H1 (cell line): Measurements from ENCODE around the gene STOML1. TPM values are rescaled to one million over a fixed set of nuclear protein-coding genes. Genes with fewer than 3 reads are reported as not detected.

ENCODE experiments used
- CTCF ChIA-PET: fragments of 300-600 bp; sonication (Branson Sonifier 250); formaldehyde crosslinking; loops from one replicate; lab custom pipeline; 2021; ENCODE audit not compliant: partially characterized antibody; lab: Charles Lee
- POLR2A ChIA-PET: fragments of 300-600 bp; sonication (Branson Sonifier 250); formaldehyde crosslinking; loops from one replicate; lab custom pipeline; 2021; ENCODE audit warnings: inconsistent platforms; ENCODE audit not compliant: partially characterized antibody; lab: Charles Lee
- DNase-seq, 2 experiments: peaks; one replicate each; pipeline versions ENCODE4 v3.0.0 to v3.0.0-alpha.2; 2010 to 2022; ENCODE audit warnings: low spot score in 2 of 2, low read depth in 1 of 2, mixed read lengths in 1 of 2
- FAIRE-seq: peaks from 2 replicates; lab custom pipeline; 2011; peaks lifted over from hg19 to GRCh38; lab: Jason Lieb, UNC
- H2AFZ ChIP-seq: 2 replicates; pipeline ENCODE4 v1.8.1; 2012; ENCODE audit warnings: low read length, inconsistent platforms
- H2AK5ac ChIP-seq: 2 replicates; pipeline ENCODE4 v1.6.1; 2013; ENCODE audit warnings: low read depth, low read length
- H2BK120ac ChIP-seq: replicated peaks from 2 replicates; pipeline ENCODE3; 2013; ENCODE audit warnings: low read depth, low read length, inconsistent platforms
- H2BK12ac ChIP-seq: 2 replicates; pipeline ENCODE4 v1.6.1; 2013; ENCODE audit warnings: low read depth, low read length
- H2BK15ac ChIP-seq: 2 replicates; pipeline ENCODE4 v1.6.1; 2013; ENCODE audit warnings: low read length
- H2BK20ac ChIP-seq: 2 replicates; pipeline ENCODE4 v1.6.1; 2013; ENCODE audit warnings: low read length
- H2BK5ac ChIP-seq: 2 replicates; pipeline ENCODE4 v1.6.1; 2013; ENCODE audit warnings: low read depth, low read length
- H3K14ac ChIP-seq: 2 replicates; pipeline ENCODE4 v1.6.1; 2013; ENCODE audit warnings: inconsistent platforms; ENCODE audit not compliant: insufficient read length
- H3K18ac ChIP-seq: 2 replicates; pipeline ENCODE4 v1.6.1; 2013; ENCODE audit warnings: low read length; ENCODE audit errors: extremely low read depth
- H3K23ac ChIP-seq: 2 replicates; pipeline ENCODE4 v1.6.1; 2013; ENCODE audit warnings: inconsistent platforms; ENCODE audit not compliant: insufficient read length
- H3K23me2 ChIP-seq: 2 replicates; pipeline ENCODE4 v1.6.1; 2013; ENCODE audit warnings: low read depth, low read length
- H3K27ac ChIP-seq: 2 replicates; pipeline ENCODE4 v1.6.1; 2011; ENCODE audit warnings: low read depth, low read length, inconsistent platforms
- H3K27me3 ChIP-seq, 4 experiments: replicated peaks in 1 of 4; 1 replicate in 1 of 4; 2 replicates in 3 of 4; pipeline versions ENCODE4 v1.6.1 to v1.8.1; 2011 to 2013; ENCODE audit warnings: low read length in 3 of 4, mild to moderate bottlenecking in 3 of 4, inconsistent platforms in 2 of 4, mixed read lengths in 2 of 4, moderate library complexity in 1 of 4; ENCODE audit not compliant: control insufficient read depth in 3 of 4, insufficient read depth in 3 of 4; ENCODE audit errors: extremely low read depth in 1 of 4
- H3K36me3 ChIP-seq, 4 experiments: 2 replicates each; pipeline versions ENCODE4 v1.6.1 to v1.8.1; 2011 to 2013; ENCODE audit warnings: mild to moderate bottlenecking in 4 of 4, low read length in 3 of 4, moderate library complexity in 2 of 4, control low read depth in 1 of 4, inconsistent platforms in 1 of 4; ENCODE audit not compliant: insufficient read depth in 4 of 4, control insufficient read depth in 2 of 4
- H3K4ac ChIP-seq: replicated peaks from 2 replicates; pipeline ENCODE3; 2013; ENCODE audit warnings: low read length, low read depth, mixed read lengths, inconsistent platforms; ENCODE audit not compliant: insufficient read length
- H3K4me1 ChIP-seq, 4 experiments: replicated peaks in 1 of 4; 1 replicate in 1 of 4; 2 replicates in 3 of 4; pipeline versions ENCODE4 v1.6.1 to v1.8.1; 2011 to 2013; ENCODE audit warnings: low read length in 3 of 4, inconsistent platforms in 2 of 4, mixed read lengths in 1 of 4; ENCODE audit not compliant: insufficient read depth in 4 of 4, control insufficient read depth in 3 of 4
- H3K4me2 ChIP-seq, 2 experiments: 2 replicates each; pipeline versions ENCODE4 v1.6.1 to v1.8.1; 2011 to 2013; ENCODE audit warnings: low read depth in 2 of 2, low read length in 2 of 2, control low read depth in 1 of 2, inconsistent platforms in 1 of 2, mild to moderate bottlenecking in 1 of 2; ENCODE audit not compliant: insufficient read depth in 1 of 2
- H3K4me3 ChIP-seq, 4 experiments: fragments of 200-600, 300-600 bp in 1 of 4; sonication (generic), shearing (Covaris generic), sonication (Bioruptor Twin) in 1 of 4; 2 replicates each; pipeline versions ENCODE4 v1.5.1 to v1.8.1; 2011 to 2016; ENCODE audit warnings: low read length in 4 of 4, low read depth in 3 of 4, control low read depth in 2 of 4, inconsistent platforms in 2 of 4, mild to moderate bottlenecking in 2 of 4, mixed read lengths in 1 of 4, moderate library complexity in 1 of 4; ENCODE audit not compliant: insufficient read depth in 2 of 4; ENCODE audit errors: extremely low read depth in 1 of 4
- H3K56ac ChIP-seq: replicated peaks from 2 replicates; pipeline ENCODE3; 2013; ENCODE audit warnings: low read depth, mild to moderate bottlenecking, mixed read lengths, low read length, inconsistent platforms; ENCODE audit not compliant: insufficient read length
- H3K79me1 ChIP-seq: 2 replicates; pipeline ENCODE4 v1.6.1; 2013; ENCODE audit warnings: low read depth, low read length, control low read depth
- H3K79me2 ChIP-seq, 2 experiments: 2 replicates each; pipeline versions ENCODE4 v1.6.1 to v1.8.1; 2012 to 2013; ENCODE audit warnings: low read length in 2 of 2, mild to moderate bottlenecking in 2 of 2, inconsistent platforms in 1 of 2; ENCODE audit not compliant: insufficient read depth in 2 of 2, control insufficient read depth in 1 of 2
- H3K9ac ChIP-seq, 4 experiments: replicated peaks in 1 of 4; 1 replicate in 1 of 4; 2 replicates in 3 of 4; pipeline versions ENCODE4 v1.6.1 to v1.8.1; 2011 to 2013; ENCODE audit warnings: low read depth in 3 of 4, low read length in 3 of 4, control low read depth in 2 of 4, mild to moderate bottlenecking in 2 of 4, moderate library complexity in 2 of 4, inconsistent platforms in 1 of 4; ENCODE audit errors: extremely low read depth in 1 of 4
- H3K9me3 ChIP-seq, 2 experiments: 2 replicates each; pipeline versions ENCODE4 v1.6.1 to v1.8.1; 2012 to 2013; ENCODE audit warnings: mild to moderate bottlenecking in 2 of 2, moderate library complexity in 2 of 2, control low read depth in 1 of 2, inconsistent platforms in 1 of 2, low read depth in 1 of 2, low read length in 1 of 2, mixed read lengths in 1 of 2; ENCODE audit not compliant: insufficient read depth in 2 of 2
- H4K20me1 ChIP-seq, 2 experiments: replicated peaks in 1 of 2; 2 replicates each; pipeline versions ENCODE3 to v1.8.1; 2011 to 2013; ENCODE audit warnings: inconsistent platforms in 2 of 2, low read length in 2 of 2, mild to moderate bottlenecking in 1 of 2; ENCODE audit not compliant: insufficient read depth in 2 of 2, control insufficient read depth in 1 of 2
- H4K5ac ChIP-seq: 2 replicates; pipeline ENCODE4 v1.6.1; 2013; ENCODE audit warnings: low read length, low read depth, mixed read lengths, inconsistent platforms; ENCODE audit not compliant: insufficient read length
- H4K8ac ChIP-seq: 2 replicates; pipeline ENCODE4 v1.8.0; 2013; ENCODE audit warnings: mild to moderate bottlenecking, moderate library complexity, low read length, inconsistent platforms; ENCODE audit not compliant: insufficient read depth; ENCODE audit errors: extremely low read depth
- H4K91ac ChIP-seq: replicated peaks from 2 replicates; pipeline ENCODE3; 2013; ENCODE audit warnings: low read length, mixed read lengths, inconsistent platforms; ENCODE audit not compliant: insufficient read length
- BRCA1 ChIP-seq: IDR thresholded peaks from 2 replicates; pipeline ENCODE4 v1.6.1; 2012; ENCODE audit warnings: low read depth, low read length, improper control_type of control experiment
- CREB1 ChIP-seq: IDR thresholded peaks from 2 replicates; pipeline ENCODE4 v1.6.1; 2012; ENCODE audit warnings: inconsistent platforms
- EP300 ChIP-seq, 2 experiments: IDR thresholded peaks; 1 replicate in 1 of 2; 2 replicates in 1 of 2; pipeline ENCODE4 v1.6.1; 2011 to 2012; ENCODE audit warnings: low read depth in 2 of 2, low read length in 2 of 2, mild to moderate bottlenecking in 2 of 2, borderline replicate concordance in 1 of 2, inconsistent platforms in 1 of 2, moderate library complexity in 1 of 2
- GABPA ChIP-seq: IDR thresholded peaks from 2 replicates; pipeline ENCODE4 v1.6.1; 2011; ENCODE audit warnings: mild to moderate bottlenecking, low read length, moderate library complexity, borderline replicate concordance; ENCODE audit not compliant: insufficient read depth
- GTF2F1 ChIP-seq: IDR thresholded peaks from 2 replicates; pipeline ENCODE4 v1.6.1; 2012; ENCODE audit warnings: low read depth, low read length, improper control_type of control experiment, borderline replicate concordance
- HDAC2 ChIP-seq, 2 experiments: fragments of 300-600 bp in 1 of 2; sonication (generic) in 1 of 2; IDR thresholded peaks; 2 replicates each; pipeline ENCODE4 v1.6.1; 2011 to 2012; ENCODE audit warnings: low read depth in 2 of 2, low read length in 2 of 2, mild to moderate bottlenecking in 2 of 2, moderate library complexity in 2 of 2, borderline replicate concordance in 1 of 2, inconsistent platforms in 1 of 2
- RNF2 ChIP-seq: fragments of 200-900, 300-1000 bp; sonication (generic); IDR thresholded peaks from 2 replicates; pipeline ENCODE4 v1.7.1; 2016; ENCODE audit warnings: borderline replicate concordance, low read depth, mild to moderate bottlenecking, antibody characterized with exemption, low read length; ENCODE audit not compliant: poor library complexity, severe bottlenecking; ENCODE audit errors: missing control alignments
- SIRT6 ChIP-seq: IDR thresholded peaks from one replicate; pipeline ENCODE4 v1.7.1; 2012; ENCODE audit warnings: low read length, inconsistent platforms
- SIX5 ChIP-seq: IDR thresholded peaks from 2 replicates; pipeline ENCODE4 v1.6.1; 2011; ENCODE audit warnings: mild to moderate bottlenecking, low read depth, low read length
- SP1 ChIP-seq: IDR thresholded peaks from 2 replicates; pipeline ENCODE4 v1.6.1; 2011; ENCODE audit warnings: low read depth, low read length
- SP4 ChIP-seq: IDR thresholded peaks from 2 replicates; pipeline ENCODE4 v1.6.1; 2012; ENCODE audit warnings: low read length, inconsistent platforms
- TAF1 ChIP-seq: IDR thresholded peaks from 2 replicates; pipeline ENCODE4 v1.6.1; 2011; ENCODE audit warnings: mild to moderate bottlenecking, low read depth, low read length
- TCF12 ChIP-seq: IDR thresholded peaks from 2 replicates; pipeline ENCODE4 v1.6.1; 2011; ENCODE audit warnings: low read depth, mild to moderate bottlenecking, low read length
- WGBS, 2 experiments: shearing (Covaris generic) in 1 of 2; methylation state at CpG; one replicate each; pipeline versions ENCODE4 v1.1.6 to v1.1.7; 2013 to 2015; ENCODE audit warnings: low lambda C conversion rate in 2 of 2, mixed read lengths in 2 of 2, inconsistent platforms in 1 of 2, low coverage in 1 of 2, missing lambda C conversion rate in 1 of 2; ENCODE audit not compliant: insufficient replicate concordance in 2 of 2, insufficient coverage in 1 of 2, insufficient read length in 1 of 2; ENCODE audit errors: extremely low coverage in 1 of 2, missing lambda C conversion rate in 1 of 2; 5-methylcytosine and 5-hydroxymethylcytosine counted together
- polyA plus RNA-seq, 7 experiments: library from polyadenylated mRNA; depleted of rRNA in 3 of 7; stranded (reverse) in 5 of 7; unstranded in 2 of 7; fragments of >200 nt in 5 of 7; fragments of 200-250 nt in 2 of 7; gene quantifications; 1 replicate in 5 of 7; 2 replicates in 1 of 7; 4 replicates in 1 of 7; pipeline versions ENCODE4 v1.2.1 to v1.2.3, GENCODE V29; 2011 to 2013; ENCODE audit warnings: missing spikeins in 2 of 7, mixed read lengths in 2 of 7
- total RNA-seq: library from RNA; stranded (reverse); fragmentation: NEBNext Ultra II Directional; extraction: Animal tissue kit (Norgen Biotek cat#: 25700); gene quantifications from 2 replicates; pipeline ENCODE4 v1.2.1, GENCODE V29; 2021
- TF ChIP-seq, protein P1 (sequence below): IDR thresholded peaks from 2 replicates; pipeline ENCODE4 v1.6.1; 2012; ENCODE audit warnings: inconsistent platforms

The STOML1 gene
- total and polyA plus RNA-seq, 2 of the 8 experiments (the other 6 are each of a cell fraction or from before 2014, with no cell fraction given), result 2.6 to 3.2 TPM

DNA sequence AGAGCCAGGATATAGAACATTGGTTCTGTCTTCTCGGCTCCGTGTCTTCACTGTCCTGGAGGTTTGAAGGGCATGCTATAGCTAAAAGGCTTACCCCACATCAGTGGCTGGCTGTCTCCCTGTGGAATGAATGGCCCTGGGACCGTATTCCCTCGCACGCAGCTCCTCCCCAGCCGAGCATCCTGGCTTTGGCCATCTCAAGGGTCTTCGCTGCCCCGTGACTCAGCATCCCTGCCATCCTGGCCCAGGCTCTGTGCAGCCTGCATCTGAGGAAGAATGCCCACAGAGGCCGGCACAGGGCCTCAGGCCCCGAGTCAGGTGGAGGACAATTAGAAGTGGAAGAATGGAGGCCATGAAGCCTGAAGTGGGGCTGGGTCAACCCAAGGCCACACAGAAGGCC is 54.8 kb downstream of the STOML1 start:
- Histone ChIP-seq H3K9me3 (no peaks in the 10 kb centered on the region), H3K4me1 (peaks cover 0 to 3% (median 2%) of the 10 kb centered on the region in 4 experiments; a peak in 4 of 7 replicates), H2AK5ac (no peak overlapping the region), H3K18ac (no peak overlapping the region), H4K91ac (no peak overlapping the region), H3K23me2 (no peaks in the 10 kb centered on the region), H3K23ac (no peak overlapping the region), H3K14ac (no peak overlapping the region), H3K4me2 (no peak overlapping the region), H3K27ac (no peak overlapping the region), H3K79me2 (no peaks in the 10 kb centered on the region), H4K20me1 (no peaks in the 10 kb centered on the region), H2BK15ac (no peak overlapping the region), H2BK120ac (no peak overlapping the region), H2BK5ac (no peak overlapping the region), H3K36me3 (no peaks in the 10 kb centered on the region), H4K5ac (no peak overlapping the region), H2BK20ac (no peak overlapping the region), H3K4ac (no peak overlapping the region), H3K4me3 (no peak overlapping the region), H4K8ac (no peak overlapping the region), H3K56ac (no peak overlapping the region), H2BK12ac (no peak overlapping the region), H3K27me3 (no peaks in the 10 kb centered on the region), H3K9ac (no peak overlapping the region), H3K79me1 (no peaks in the 10 kb centered on the region), H2AFZ (no peak overlapping the region)
- no peak for DNase-seq
- ChIA-PET CTCF (interaction anchor here (0.7 to 5.8 kb wide), 10 partner anchors 10 to 326 kb away, joined by 3 to 31 read pairs (median 4); partner anchors contain the start of gene TBC1D21), POLR2A (interaction anchor here (1.8 kb wide), 1 partner anchor 10 kb away, joined by 9 read pairs; no protein-coding TSS in a partner anchor)
- TF ChIP-seq RNF2 (no peak), HDAC2 (IDR thresholded peaks at IDR 0.05; ENCODE audit: borderline replicate concordance in 1 of 2, low read depth in 2 of 2, low read length in 2 of 2) (no peak), BRCA1 (no peak), SP1 (no peak), SIX5 (no peak), CREB1 (no peak), SIRT6 (no peak), TAF1 (no peak), GTF2F1 (no peak), GABPA (no peak), SP4 (no peak), EP300 (IDR thresholded peaks at IDR 0.05; ENCODE audit: borderline replicate concordance in 1 of 2, low read depth in 2 of 2, low read length in 2 of 2) (no peak), TCF12 (no peak)
- TF ChIP-seq, protein P1, sequence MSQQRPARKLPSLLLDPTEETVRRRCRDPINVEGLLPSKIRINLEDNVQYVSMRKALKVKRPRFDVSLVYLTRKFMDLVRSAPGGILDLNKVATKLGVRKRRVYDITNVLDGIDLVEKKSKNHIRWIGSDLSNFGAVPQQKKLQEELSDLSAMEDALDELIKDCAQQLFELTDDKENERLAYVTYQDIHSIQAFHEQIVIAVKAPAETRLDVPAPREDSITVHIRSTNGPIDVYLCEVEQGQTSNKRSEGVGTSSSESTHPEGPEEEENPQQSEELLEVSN, result no peak
- FAIRE-seq, result no peak
- 75% methylated on average over 9 of the region's 10 CpGs; no CpG with 5 or more reads in 1 of the 2 experiments for WGBS, 2 experiments
